Lower lobe of right lung (tissue), 2 donors: ENCODE results near the gene TREML4. TPM values are rescaled to one million over a fixed set of nuclear protein-coding genes. Genes with fewer than 3 reads are reported as not detected.

ENCODE experiments used
- ATAC-seq, 2 donors: fragments of 200-7000 bp; cut with Tn5 transposase; one replicate each; pipeline ENCODE4 v1.9.1; 2020 to 2022; ENCODE audit warnings: mild to moderate bottlenecking in 2 of 2, moderate library complexity in 2 of 2
- DNase-seq: peaks from one replicate; pipeline ENCODE4 v3.0.0-alpha.2; 2020
- H3K27ac ChIP-seq: fragments of 200-600 bp; one replicate; pipeline ENCODE4 v1.8.0; 2022
- H3K27me3 ChIP-seq: fragments of 200-600 bp; one replicate; pipeline ENCODE4 v1.8.0; 2022; ENCODE audit warnings: low read depth
- H3K36me3 ChIP-seq: fragments of 200-600 bp; one replicate; pipeline ENCODE4 v1.8.0; 2022; ENCODE audit warnings: mild to moderate bottlenecking
- H3K4me1 ChIP-seq: fragments of 200-600 bp; one replicate; pipeline ENCODE4 v1.8.0; 2022
- H3K4me3 ChIP-seq: fragments of 200-600 bp; one replicate; pipeline ENCODE4 v1.8.0; 2022; ENCODE audit warnings: mild to moderate bottlenecking
- H3K9me3 ChIP-seq: fragments of 200-600 bp; one replicate; pipeline ENCODE4 v1.8.0; 2022
- intact Hi-C: fragments of 100-400 bp; cut with DNase I; formaldehyde crosslinking; loops from one replicate; pipeline ENCODE4 v1.11.0; 2022
- total RNA-seq: library from RNA; stranded (reverse); fragmentation: NEBNext Ultra II Directional; extraction: Animal tissue kit (Norgen Biotek cat#: 25700); gene quantifications from one replicate; pipeline ENCODE4 v1.2.1, GENCODE V29; 2021
- TF ChIP-seq, protein P1 (sequence below): fragments of 200-600 bp; IDR thresholded peaks from one replicate; pipeline ENCODE4 v1.8.0; 2022; ENCODE audit warnings: antibody characterized with exemption, mild to moderate bottlenecking
- donor health status: DM: no; HTN: yes; CAD: no; lungs with severe emphysema.

TREML4 gene
- total RNA-seq, 1 donor from 2014 or later = not detected

DNA sequence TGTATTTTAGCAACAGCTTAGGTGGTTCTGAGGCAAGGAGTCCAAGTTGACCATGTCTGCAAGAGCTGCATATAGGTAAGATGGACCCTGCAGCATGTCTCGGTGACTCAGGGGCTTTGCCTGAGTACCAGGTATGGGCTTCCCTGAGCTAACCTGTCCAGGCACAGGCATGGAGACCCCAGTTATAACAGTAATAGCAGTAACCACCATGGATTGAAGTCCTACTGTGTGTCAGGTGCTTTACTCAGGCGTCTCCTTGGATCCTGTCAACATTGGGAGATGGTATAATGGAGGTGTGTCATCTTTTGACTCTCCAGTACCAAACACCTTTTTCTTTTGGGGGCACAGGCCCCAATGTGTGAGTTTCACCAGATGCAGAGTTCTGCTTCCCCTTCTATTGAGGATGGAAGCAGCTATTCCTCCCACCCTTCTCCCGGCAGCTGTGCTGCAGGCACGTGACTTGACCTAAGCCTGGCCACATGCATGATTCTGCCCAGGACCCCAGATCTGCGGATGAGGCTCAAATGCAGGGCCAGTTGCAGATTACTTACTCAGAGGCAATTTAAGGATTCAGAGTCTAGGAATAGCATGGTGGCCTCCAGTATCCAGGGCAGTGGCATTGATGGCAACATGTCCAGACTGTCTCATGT lies 44.6 kb downstream of the TREML4 start:
- Histone ChIP-seq H3K9me3 (no peaks in the 10 kb centered on the region), H3K27me3 (no peaks in the 10 kb centered on the region), H3K4me3 (no peak overlapping the region), H3K36me3 (no peaks in the 10 kb centered on the region), H3K27ac (no peak overlapping the region), H3K4me1 (peaks cover 4% of the 10 kb centered on the region)
- intact Hi-C loops = no loop called here
- DNase-seq (no peak), ATAC-seq (no peak)
- TF ChIP-seq, protein P1, sequence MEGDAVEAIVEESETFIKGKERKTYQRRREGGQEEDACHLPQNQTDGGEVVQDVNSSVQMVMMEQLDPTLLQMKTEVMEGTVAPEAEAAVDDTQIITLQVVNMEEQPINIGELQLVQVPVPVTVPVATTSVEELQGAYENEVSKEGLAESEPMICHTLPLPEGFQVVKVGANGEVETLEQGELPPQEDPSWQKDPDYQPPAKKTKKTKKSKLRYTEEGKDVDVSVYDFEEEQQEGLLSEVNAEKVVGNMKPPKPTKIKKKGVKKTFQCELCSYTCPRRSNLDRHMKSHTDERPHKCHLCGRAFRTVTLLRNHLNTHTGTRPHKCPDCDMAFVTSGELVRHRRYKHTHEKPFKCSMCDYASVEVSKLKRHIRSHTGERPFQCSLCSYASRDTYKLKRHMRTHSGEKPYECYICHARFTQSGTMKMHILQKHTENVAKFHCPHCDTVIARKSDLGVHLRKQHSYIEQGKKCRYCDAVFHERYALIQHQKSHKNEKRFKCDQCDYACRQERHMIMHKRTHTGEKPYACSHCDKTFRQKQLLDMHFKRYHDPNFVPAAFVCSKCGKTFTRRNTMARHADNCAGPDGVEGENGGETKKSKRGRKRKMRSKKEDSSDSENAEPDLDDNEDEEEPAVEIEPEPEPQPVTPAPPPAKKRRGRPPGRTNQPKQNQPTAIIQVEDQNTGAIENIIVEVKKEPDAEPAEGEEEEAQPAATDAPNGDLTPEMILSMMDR = no peak

DNA sequence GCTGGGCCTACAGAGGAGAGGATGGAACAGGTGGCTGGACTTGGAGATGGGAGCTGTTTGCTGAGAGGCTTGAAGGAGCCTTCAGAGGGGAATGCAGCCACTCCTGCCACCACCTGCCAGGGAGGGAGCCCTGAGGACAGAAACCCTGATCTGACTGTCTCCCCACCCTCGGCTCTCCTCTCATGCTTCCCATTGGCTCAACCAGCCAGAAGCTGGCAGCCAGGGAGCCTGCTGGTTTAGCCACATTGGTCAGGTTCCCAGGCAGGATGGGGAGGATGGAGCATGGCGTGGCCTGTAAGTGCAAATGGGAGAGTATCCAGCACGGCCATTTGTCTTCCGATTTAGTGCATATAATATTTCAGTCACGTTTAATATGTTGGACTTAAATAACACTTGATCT lies 45.6 kb downstream of the TREML4 start:
- no peaks in the 10 kb centered on the region for H3K27me3 ChIP-seq
- peaks cover 10% of the 10 kb centered on the region for H3K4me1 ChIP-seq
- intact Hi-C loops = no loop called here
- no peak overlapping the region for H3K27ac ChIP-seq
- H3K4me3 ChIP-seq = no peak overlapping the region
- no peak for DNase-seq
- no peak for ATAC-seq
- no peaks in the 10 kb centered on the region for H3K36me3 ChIP-seq
- no peaks in the 10 kb centered on the region for H3K9me3 ChIP-seq
- TF ChIP-seq, protein P1 = no peak

DNA sequence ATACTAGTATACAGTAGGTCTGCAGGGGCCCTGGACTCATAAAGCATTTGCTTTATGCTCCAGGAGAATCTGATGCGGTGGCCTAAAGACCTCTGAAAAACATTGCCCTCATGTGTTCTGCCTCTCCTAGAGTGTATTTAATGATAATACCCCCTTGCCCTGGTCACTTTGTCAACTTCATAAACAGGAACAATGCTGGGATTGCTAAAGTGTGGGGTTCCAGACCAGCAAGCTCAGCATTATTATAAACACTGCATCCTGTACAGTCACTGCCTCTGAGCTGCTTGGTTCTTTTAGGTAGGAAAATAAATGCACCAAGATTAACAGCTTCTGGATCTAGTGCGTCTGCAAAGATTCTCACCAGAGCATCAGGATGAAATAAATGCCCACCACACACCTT lies 46.1 kb downstream of the TREML4 start:
- intact Hi-C loops = no loop called here
- Histone ChIP-seq H3K4me3 (no peak overlapping the region), H3K27me3 (no peaks in the 10 kb centered on the region), H3K27ac (no peak overlapping the region), H3K36me3 (no peaks in the 10 kb centered on the region), H3K9me3 (no peaks in the 10 kb centered on the region), H3K4me1 (peaks cover 13% of the 10 kb centered on the region)
- ATAC-seq (no peak), DNase-seq (no peak)
- TF ChIP-seq, protein P1 = no peak

DNA sequence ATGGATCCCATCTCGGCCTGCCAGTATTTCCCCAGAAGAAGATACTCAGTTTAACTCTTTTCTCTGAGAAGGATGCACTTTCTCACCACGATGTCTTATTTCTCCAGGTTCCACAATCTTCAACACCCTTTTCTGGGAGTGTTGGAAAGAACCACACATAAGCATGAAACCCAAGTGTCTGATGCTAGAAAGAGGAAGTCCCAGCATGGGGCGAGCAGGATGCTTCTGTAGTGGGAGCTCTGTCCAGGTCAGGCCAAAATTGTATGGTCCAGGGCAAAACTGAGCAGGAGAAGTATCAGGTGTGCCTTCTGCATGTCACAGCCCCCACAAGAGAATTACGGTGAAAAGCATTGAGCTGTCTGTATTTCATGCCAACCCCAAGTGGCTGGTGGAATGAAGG lies 47.3 kb downstream of the TREML4 start:
- Histone ChIP-seq H3K27ac (no peak overlapping the region), H3K36me3 (no peaks in the 10 kb centered on the region), H3K4me3 (no peak overlapping the region), H3K9me3 (no peaks in the 10 kb centered on the region), H3K4me1 (peaks cover 13% of the 10 kb centered on the region), H3K27me3 (no peaks in the 10 kb centered on the region)
- DNase-seq = no peak
- no peak for ATAC-seq
- TF ChIP-seq, protein P1 = no peak
- intact Hi-C loops = no loop called here

DNA sequence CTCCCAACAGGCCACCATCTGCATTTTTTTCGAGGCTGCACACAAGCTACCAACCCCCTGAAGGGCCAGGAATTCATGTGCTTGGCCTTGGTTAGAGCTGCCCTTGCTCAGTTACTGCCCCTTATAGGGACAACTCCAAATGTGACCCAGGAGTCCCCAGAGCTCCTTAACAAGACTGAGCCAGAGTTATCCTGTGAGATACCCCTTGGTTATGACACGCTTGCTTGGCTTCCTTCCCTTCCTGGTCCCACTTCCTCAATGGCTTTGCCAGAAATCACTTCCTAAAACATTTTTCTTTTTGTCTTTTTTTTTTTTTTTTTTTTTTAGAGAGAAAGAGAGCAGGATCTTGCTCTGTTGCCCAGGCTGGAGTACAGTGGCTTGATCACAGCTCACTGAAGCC lies 49.5 kb downstream of the TREML4 start:
- Histone ChIP-seq H3K4me1 (peaks cover 9% of the 10 kb centered on the region), H3K27ac (no peak overlapping the region), H3K27me3 (no peaks in the 10 kb centered on the region), H3K4me3 (no peak overlapping the region), H3K36me3 (no peaks in the 10 kb centered on the region), H3K9me3 (no peaks in the 10 kb centered on the region)
- no peak for ATAC-seq
- DNase-seq = no peak
- TF ChIP-seq, protein P1 = no peak
- intact Hi-C loops = no loop called here
